Measurements from ENCODE around the gene NAGPA.

The NAGPA gene

GRCh38 chr16:5001571-5001970 lies 32.2 kb downstream of the NAGPA start:
- FAIRE-seq, result no peak

GRCh38 chr16:5000573-5001001 lies 33.1 kb downstream of the NAGPA start:
- no peak for FAIRE-seq

- no peak for FAIRE-seq
Measured at GRCh38 chr16:4994719-4995434, 38.9 kb downstream of the NAGPA start.

- no peak for FAIRE-seq
Measured at GRCh38 chr16:4991754-4992153, 42.0 kb downstream of the NAGPA start.

GRCh38 chr16:4990415-4990814 lies 43.3 kb downstream of the NAGPA start:
- FAIRE-seq, result no peak

- FAIRE-seq, result no peak
Measured at GRCh38 chr16:4989391-4990006, 44.2 kb downstream of the NAGPA start.

- FAIRE-seq, result no peak
Measured at GRCh38 chr16:4988647-4989046, 45.1 kb downstream of the NAGPA start.

GRCh38 chr16:4987580-4988374 lies 46.0 kb downstream of the NAGPA start:
- no peak for FAIRE-seq

- no peak for FAIRE-seq
Measured at GRCh38 chr16:4987250-4987579, 46.5 kb downstream of the NAGPA start.

GRCh38 chr16:4984174-4984990 lies 49.4 kb downstream of the NAGPA start:
- FAIRE-seq, result no peak

GRCh38 chr16:4982056-4982867 lies 51.5 kb downstream of the NAGPA start:
- no peak for FAIRE-seq

- FAIRE-seq, result no peak
Measured at GRCh38 chr16:4981473-4981872, 52.3 kb downstream of the NAGPA start.

GRCh38 chr16:4980691-4981090 lies 53.0 kb downstream of the NAGPA start:
- no peak for FAIRE-seq

GRCh38 chr16:4979736-4980660 lies 53.7 kb downstream of the NAGPA start:
- no peak for FAIRE-seq

- no peak for FAIRE-seq
Measured at GRCh38 chr16:4979164-4979563, 54.6 kb downstream of the NAGPA start.

GRCh38 chr16:4976611-4977145 lies 57.1 kb downstream of the NAGPA start:
- FAIRE-seq, result no peak

GRCh38 chr16:4976079-4976478 lies 57.7 kb downstream of the NAGPA start:
- FAIRE-seq, result no peak

All from endometrium (tissue), 2 donors.